Loucy (cell line): ENCODE data around the gene TRPM2.

ENCODE experiments used
- CTCF ChIP-seq: fragments of 200-600 bp; sonication (generic); conservative IDR thresholded peaks from 2 replicates; pipeline ENCODE4 v1.5.1; 2014; ENCODE audit warnings: mild to moderate bottlenecking, antibody characterized with exemption, low read length
- EZH2phosphoT487 ChIP-seq: fragments of 200-600 bp; IDR thresholded peaks from 2 replicates; pipeline ENCODE4 v1.6.1; 2018; ENCODE audit warnings: antibody characterized with exemption, mild to moderate bottlenecking, moderate library complexity, borderline replicate concordance

DNA sequence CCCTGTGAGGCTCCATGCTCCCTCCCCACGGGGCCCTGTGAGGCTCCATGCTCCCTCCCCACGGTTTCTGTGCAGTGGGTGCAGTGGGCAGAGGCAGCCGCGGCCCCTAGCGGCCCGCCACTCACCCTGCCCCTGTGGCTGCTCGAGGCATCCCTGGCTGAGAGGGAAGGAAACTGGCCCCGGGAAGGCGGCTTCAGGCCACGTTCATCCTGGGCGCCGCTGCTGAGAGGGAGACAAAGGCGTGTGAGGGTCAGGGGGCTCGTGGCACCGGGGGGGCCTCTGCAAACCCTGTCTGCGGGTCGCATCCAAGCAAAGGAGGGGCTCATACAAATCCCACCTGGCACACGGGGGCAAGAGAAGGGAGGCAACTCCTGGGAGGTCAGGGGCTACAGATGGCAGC lies 22.7 kb upstream of the TRPM2 start:
- TF ChIP-seq CTCF = no peak
- no peak for TF ChIP-seq EZH2phosphoT487
